Endothelial cell of umbilical vein (primary cell): ENCODE measurements around the gene PHB1. TPM values are rescaled to one million over a fixed set of nuclear protein-coding genes. Genes with fewer than 3 reads are reported as not detected.

Source experiments
- BruUV-seq: library from RNA; stranded (reverse); fragments of 400-500 nt; replicated peaks from 2 replicates; lab custom pipeline; 2021; lab: Mats Ljungman, UMichigan
- CTCF ChIA-PET: fragments of 300-600, 350-600 bp; sonication (Branson Sonifier 250); formaldehyde crosslinking; loops from one replicate; lab custom pipeline; 2021; ENCODE audit warnings: antibody characterized with exemption, inconsistent platforms; lab: Charles Lee
- POLR2A ChIA-PET: fragments of 300-600, 350-600 bp; sonication (Branson Sonifier 250); formaldehyde crosslinking; loops from one replicate; lab custom pipeline; 2021; ENCODE audit warnings: antibody characterized with exemption, inconsistent platforms; lab: Charles Lee
- DNase-seq: peaks from one replicate; pipeline ENCODE4 v3.0.0-alpha.2; 2011; ENCODE audit warnings: low read depth, low spot score
- FAIRE-seq: peaks from 2 replicates; lab custom pipeline; 2011; peaks lifted over from hg19 to GRCh38; lab: Jason Lieb, UNC
- H2AFZ ChIP-seq: 2 replicates; pipeline ENCODE4 v1.6.0; 2012; ENCODE audit warnings: low read depth, low read length, control low read depth, inconsistent platforms
- H3K27ac ChIP-seq: 2 replicates; pipeline ENCODE4 v1.5.1; 2011; ENCODE audit warnings: low read depth, mild to moderate bottlenecking, control low read depth, low read length, moderate library complexity; ENCODE audit not compliant: insufficient read depth
- H3K27me3 ChIP-seq, 2 experiments: 2 replicates each; pipeline versions ENCODE4 v1.6.0 to v1.6.1; 2011; ENCODE audit warnings: low read length in 2 of 2, mixed read lengths in 1 of 2; ENCODE audit not compliant: control insufficient read depth in 2 of 2, insufficient read depth in 2 of 2
- H3K36me3 ChIP-seq, 2 experiments: 2 replicates in 1 of 2; 3 replicates in 1 of 2; pipeline ENCODE4 v1.5.1; 2011; ENCODE audit warnings: low read length in 2 of 2, mild to moderate bottlenecking in 1 of 2, moderate library complexity in 1 of 2; ENCODE audit not compliant: control insufficient read depth in 2 of 2, insufficient read depth in 2 of 2; ENCODE audit errors: extremely low read depth in 1 of 2
- H3K4me1 ChIP-seq: 3 replicates; pipeline ENCODE4 v1.5.1; 2011; ENCODE audit warnings: mild to moderate bottlenecking, low read length; ENCODE audit not compliant: control insufficient read depth, insufficient read depth; ENCODE audit errors: extremely low read depth
- H3K4me2 ChIP-seq: 2 replicates; pipeline ENCODE4 v1.6.1; 2011; ENCODE audit warnings: low read length, control low read depth, mixed read lengths; ENCODE audit not compliant: insufficient read depth
- H3K4me3 ChIP-seq, 3 experiments: fragments of 200-600 bp in 1 of 3; sonication (generic), shearing (Covaris generic) in 1 of 3; replicated peaks in 1 of 3; 2 replicates each; pipeline ENCODE4 v1.5.1; 2011 to 2016; ENCODE audit warnings: control low read depth in 3 of 3, low read length in 3 of 3, mild to moderate bottlenecking in 2 of 3, inconsistent platforms in 1 of 3, low read depth in 1 of 3, moderate library complexity in 1 of 3; ENCODE audit not compliant: insufficient read depth in 1 of 3
- H3K79me2 ChIP-seq: 2 replicates; pipeline ENCODE4 v1.6.0; 2012; ENCODE audit warnings: low read length, inconsistent platforms; ENCODE audit not compliant: control insufficient read depth, insufficient read depth
- H3K9ac ChIP-seq: replicated peaks from 2 replicates; pipeline ENCODE3; 2011; ENCODE audit warnings: low read length, control low read depth; ENCODE audit not compliant: insufficient read depth; ENCODE audit errors: extremely low read depth
- H3K9me1 ChIP-seq: replicated peaks from 3 replicates; pipeline ENCODE4 v1.6.0; 2011; ENCODE audit warnings: mild to moderate bottlenecking, low read length; ENCODE audit not compliant: control insufficient read depth, insufficient read depth; ENCODE audit errors: extremely low read depth
- H3K9me3 ChIP-seq: replicated peaks from 2 replicates; pipeline ENCODE4 v1.5.1; 2012; ENCODE audit warnings: low read length, inconsistent platforms; ENCODE audit not compliant: control insufficient read depth, insufficient read depth
- H4K20me1 ChIP-seq: replicated peaks from 2 replicates; pipeline ENCODE3; 2011; ENCODE audit warnings: mild to moderate bottlenecking, low read length; ENCODE audit not compliant: control insufficient read depth, insufficient read depth; ENCODE audit errors: extremely low read depth
- CTCF ChIP-seq, 2 donors: IDR thresholded peaks; 1 replicate in 1 of 2; 2 replicates in 1 of 2; pipeline ENCODE4 v1.5.1; 2011; ENCODE audit warnings: low read length in 2 of 2, mild to moderate bottlenecking in 2 of 2, moderate library complexity in 2 of 2, control low read depth in 1 of 2, inconsistent platforms in 1 of 2, low read depth in 1 of 2; ENCODE audit not compliant: insufficient read depth in 1 of 2; ENCODE audit errors: extremely low read depth in 1 of 2
- EZH2 ChIP-seq: IDR thresholded peaks from 2 replicates; pipeline ENCODE4 v1.6.1; 2012; ENCODE audit warnings: borderline replicate concordance, low read depth, mild to moderate bottlenecking, moderate library complexity, low read length, inconsistent platforms; ENCODE audit not compliant: severe bottlenecking
- FOS ChIP-seq: IDR thresholded peaks from 2 replicates; pipeline ENCODE4 v1.6.1; 2011; ENCODE audit warnings: mild to moderate bottlenecking, low read length, moderate library complexity, borderline replicate concordance; ENCODE audit not compliant: insufficient read depth
- GATA2 ChIP-seq: IDR thresholded peaks from 2 replicates; pipeline ENCODE4 v1.7.0; 2011; ENCODE audit warnings: low read depth, mild to moderate bottlenecking, moderate library complexity, mixed read lengths, low read length; ENCODE audit not compliant: insufficient read length, insufficient read depth
- JUN ChIP-seq: IDR thresholded peaks from 2 replicates; pipeline ENCODE4 v1.6.1; 2011; ENCODE audit warnings: borderline replicate concordance, low read depth; ENCODE audit not compliant: insufficient read length, insufficient read depth
- MAX ChIP-seq: IDR thresholded peaks from 2 replicates; pipeline ENCODE4 v1.6.1; 2011; ENCODE audit not compliant: insufficient read depth, insufficient read length
- MYC ChIP-seq: IDR thresholded peaks from one replicate; pipeline ENCODE4 v1.6.1; 2011; ENCODE audit warnings: mild to moderate bottlenecking, low read depth, low read length
- POLR2A ChIP-seq: IDR thresholded peaks from 2 replicates; pipeline ENCODE4 v1.6.1; 2012; ENCODE audit warnings: low read depth, mild to moderate bottlenecking, control low read depth, low read length
- POLR2AphosphoS5 ChIP-seq: IDR thresholded peaks from 2 replicates; pipeline ENCODE4 v1.6.1; 2012; ENCODE audit warnings: low read depth, mild to moderate bottlenecking, control low read depth, low read length, moderate library complexity; ENCODE audit not compliant: insufficient read depth
- dilution Hi-C: fragments of 300-500 bp; cut with MboI; formaldehyde crosslinking; loops from one replicate; pipeline ENCODE4 v1.15.0; 2019; ENCODE audit warnings: low sequenced_read_pairs; ENCODE audit not compliant: extremely low pct_ligation_motif_present
- intact Hi-C: fragments of 100-400 bp; cut with micrococcal nuclease; formaldehyde crosslinking; loops from one replicate; pipeline ENCODE4 v1.10.0; 2022
- polyA plus RNA-seq, 4 experiments: library from polyadenylated mRNA; depleted of rRNA in 3 of 4; stranded (reverse) in 3 of 4; unstranded in 1 of 4; fragments of >200 nt; gene quantifications; 2 replicates each; pipeline versions ENCODE4 v1.2.1 to v1.2.3, GENCODE V29; 2011 to 2012; ENCODE audit warnings: missing spikeins in 1 of 4
- total RNA-seq: library from RNA; stranded (reverse); gene quantifications from 2 replicates; pipeline ENCODE4 v1.2.3, GENCODE V29; 2021

PHB1 gene
- total and polyA plus RNA-seq, 2 donors (not counting 3 experiments of a cell fraction or from before 2014, with no cell fraction given), result 222 to 287 TPM

GRCh38 chr17:49464049-49464448 is 49.4 kb upstream of the PHB1 start:
- dilution Hi-C loops, result no loop called here
- DNase-seq (no peak), FAIRE-seq (no peak)
- no TSS peak for BruUV-seq
- no peak overlapping the region for H3K9ac ChIP-seq
- H3K79me2 ChIP-seq, result no peaks in the 10 kb centered on the region
- no peak overlapping the region for H3K4me2 ChIP-seq
- H3K4me3 ChIP-seq, result no peak overlapping the region
- no peaks in the 10 kb centered on the region for H3K4me1 ChIP-seq
- CTCF ChIA-PET, result interaction anchor here (0.9 kb wide), 1 partner anchor 11 kb away, joined by 3 read pairs; no protein-coding TSS in a partner anchor
- no peaks in the 10 kb centered on the region for H3K36me3 ChIP-seq
- H3K27ac ChIP-seq, result no peak overlapping the region
- intact Hi-C loops, result no loop called here
- H3K9me3 ChIP-seq, result no peaks in the 10 kb centered on the region
- no peaks in the 10 kb centered on the region for H4K20me1 ChIP-seq
- POLR2A ChIA-PET, result no interaction called here
- H3K9me1 ChIP-seq, result no peaks in the 10 kb centered on the region
- H2AFZ ChIP-seq, result no peak overlapping the region
- H3K27me3 ChIP-seq, result peaks cover 27% of the 10 kb centered on the region in 2 experiments
- TF ChIP-seq POLR2AphosphoS5 (no peak), MYC (no peak), GATA2 (no peak)

- no peak overlapping the region for H3K9ac ChIP-seq
- H3K4me1 ChIP-seq, result no peaks in the 10 kb centered on the region
- dilution Hi-C loops (no loop called here), intact Hi-C loops (no loop called here)
- no peaks in the 10 kb centered on the region for H3K9me3 ChIP-seq
- no peaks in the 10 kb centered on the region for H3K79me2 ChIP-seq
- no peak overlapping the region for H3K27ac ChIP-seq
- H2AFZ ChIP-seq, result no peak overlapping the region
- H3K27me3 ChIP-seq, result peaks cover 30 to 32% of the 10 kb centered on the region in 2 experiments
- ChIA-PET POLR2A (no interaction called here), CTCF (interaction anchor here (0.6 to 1.1 kb wide), 3 partner anchors 27 to 49 kb away, joined by 3 to 4 read pairs (median 3); no protein-coding TSS in a partner anchor)
- FAIRE-seq (no peak), DNase-seq (no peak)
- no TSS peak for BruUV-seq
- H3K4me2 ChIP-seq, result no peak overlapping the region
- H4K20me1 ChIP-seq, result no peaks in the 10 kb centered on the region
- no peaks in the 10 kb centered on the region for H3K36me3 ChIP-seq
- no peak for TF ChIP-seq JUN
- TF ChIP-seq CTCF (IDR thresholded peaks at IDR 0.05; ENCODE audit: extremely low read depth in 1 of 2, insufficient read depth in 1 of 2, low read depth in 1 of 2, low read length in 2 of 2), result no peak
- TF ChIP-seq POLR2A, result no peak
- TF ChIP-seq POLR2AphosphoS5, result no peak
- no peak for TF ChIP-seq MAX
- no peak for TF ChIP-seq EZH2
- TF ChIP-seq FOS, result no peak
- no peak for TF ChIP-seq MYC
- TF ChIP-seq GATA2, result no peak
- H3K4me3 ChIP-seq, result no peak overlapping the region
- no peaks in the 10 kb centered on the region for H3K9me1 ChIP-seq
Measured at GRCh38 chr17:49461580-49461979, 46.9 kb upstream of the PHB1 start.
